Anterior cingulate cortex (tissue), 58 donors: ENCODE results near the gene KEL.

Source experiments
- DNase-seq, 58 donors: peaks; one replicate each; lab custom pipeline; 2025; lab: John Stamatoyannopoulos, UW

Gene KEL

DNA sequence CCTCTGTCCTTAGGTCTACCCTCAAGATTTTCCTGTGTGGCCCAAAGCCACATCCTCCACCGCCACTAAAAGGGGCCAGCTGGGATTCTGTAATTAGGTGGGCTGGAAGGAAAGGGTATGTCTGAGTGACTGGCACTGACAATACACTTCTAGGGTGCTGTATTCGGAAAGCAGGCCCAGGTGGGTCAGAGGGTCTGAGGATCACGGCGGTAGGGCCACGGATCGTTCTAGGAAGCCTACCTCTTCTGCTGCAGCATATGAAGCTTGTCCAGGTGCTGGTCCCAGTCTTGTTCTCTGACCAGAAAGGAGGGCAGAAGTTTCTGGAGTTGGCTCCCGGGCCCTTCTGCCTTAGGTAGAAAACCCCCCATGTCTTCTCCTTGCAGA lies 29.1 kb downstream of the KEL start:
- no peak for DNase-seq

DNA sequence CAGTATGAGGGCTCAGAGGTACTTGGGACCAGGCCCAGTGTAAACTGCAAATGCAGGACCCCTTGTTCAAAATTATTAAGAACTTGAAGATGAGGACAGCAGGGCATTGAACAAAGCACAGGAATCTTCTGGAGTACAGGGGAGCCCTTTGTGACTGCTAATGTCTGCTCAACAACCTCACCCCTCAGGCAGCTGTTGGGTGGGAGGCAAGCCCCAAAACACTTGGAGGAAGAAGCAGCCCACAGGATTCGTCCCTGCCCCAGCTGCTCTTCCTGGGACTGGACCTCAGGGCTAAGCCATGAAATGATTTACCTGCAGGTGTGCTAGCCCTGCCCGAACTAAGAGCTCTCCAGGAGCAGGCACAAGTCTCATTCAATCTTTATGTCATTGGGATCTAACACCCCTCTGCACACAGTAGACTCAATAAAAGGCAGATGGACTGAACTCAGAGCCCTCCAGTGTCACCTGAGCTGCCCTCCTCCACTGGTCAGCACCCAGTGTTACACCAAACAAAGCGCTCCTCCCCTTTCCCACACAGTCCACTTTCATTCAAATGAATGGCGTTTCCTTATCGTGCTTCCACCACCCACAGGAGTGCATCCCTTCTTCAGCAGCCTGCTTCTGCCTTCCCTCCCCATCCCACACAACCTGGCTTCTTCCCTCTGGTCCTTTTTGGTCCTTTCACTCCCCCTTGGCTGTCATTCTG lies 29.6 kb downstream of the KEL start:
- DNase-seq: no peak

DNA sequence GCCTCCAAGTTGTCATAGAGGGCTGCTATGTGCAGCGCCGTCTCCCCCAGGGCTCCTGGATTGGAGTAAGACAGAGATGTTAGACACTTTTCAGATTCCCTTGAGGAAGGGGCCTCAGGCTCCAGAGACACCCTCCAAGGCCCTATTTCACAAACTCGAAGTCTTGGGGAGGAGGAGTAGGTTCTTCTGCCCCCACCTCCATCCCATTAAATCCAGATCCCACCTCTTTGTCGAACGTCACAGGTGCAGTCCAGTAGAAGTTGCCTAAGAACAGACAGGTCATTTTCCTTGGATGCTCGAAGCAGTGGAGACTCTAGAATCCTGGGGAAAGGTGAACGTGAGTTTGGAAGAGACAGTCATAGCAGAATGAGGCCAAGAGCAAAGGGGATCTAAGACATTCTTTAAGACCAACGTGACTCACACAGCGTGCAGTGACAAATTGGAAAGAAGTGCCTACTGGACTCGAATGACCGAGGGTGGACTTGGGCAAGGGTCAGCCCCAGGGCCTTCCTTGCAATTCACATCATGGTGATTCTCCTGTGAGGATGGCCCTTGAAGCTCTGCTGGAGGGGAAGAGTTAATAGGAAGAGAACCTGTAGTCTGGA lies 31.9 kb downstream of the KEL start:
- DNase-seq: no peak

DNA sequence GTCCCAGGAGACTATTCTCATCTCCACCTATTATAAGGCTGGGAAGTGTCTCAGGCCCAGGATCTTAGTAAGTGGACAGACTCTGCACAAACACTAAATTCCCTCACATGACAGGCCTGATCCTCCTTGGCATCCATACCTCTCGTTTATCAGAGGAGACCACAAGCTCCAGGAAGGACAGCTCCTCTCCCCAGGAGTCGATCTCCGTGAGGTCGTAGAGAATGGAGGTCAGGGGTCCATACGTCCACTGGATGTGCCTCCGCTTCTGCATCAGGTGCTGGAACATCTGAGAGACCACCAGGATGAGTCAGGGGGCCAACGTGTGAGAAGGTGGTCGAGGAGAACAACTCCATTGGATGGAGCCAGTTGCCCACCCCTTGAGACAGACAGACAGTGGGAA lies 34.2 kb downstream of the KEL start:
- no peak for DNase-seq

DNA sequence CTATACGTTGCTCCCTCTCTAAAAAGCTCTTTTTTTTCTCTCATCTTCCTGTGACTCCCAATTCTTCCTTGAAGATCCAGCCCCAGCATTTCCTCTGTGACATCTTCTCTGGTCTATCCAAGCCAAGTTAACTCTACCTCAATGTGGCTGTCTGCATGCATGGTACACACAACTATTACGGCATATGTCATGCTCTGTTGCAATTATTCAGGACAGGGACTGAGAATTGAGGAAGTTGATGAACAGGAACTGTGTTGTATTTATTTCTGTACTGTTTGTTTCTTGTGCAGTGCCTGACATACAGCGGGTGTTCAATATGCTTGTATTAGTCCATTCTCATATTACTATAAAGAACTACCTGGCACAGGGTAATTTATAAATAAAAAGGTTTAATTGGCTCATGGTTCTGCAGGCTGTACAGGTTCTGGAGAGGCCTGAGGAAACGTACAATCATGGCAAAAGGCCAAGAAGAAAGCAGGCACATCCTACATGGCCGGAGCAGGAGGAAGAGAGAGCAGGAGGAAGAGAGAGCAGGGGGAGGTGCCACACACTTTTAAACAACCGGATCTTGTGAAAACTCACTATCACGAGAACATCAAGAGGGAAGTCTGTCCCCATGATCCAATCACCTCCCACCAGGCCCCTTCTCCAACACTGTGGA lies 34.9 kb downstream of the KEL start:
- DNase-seq: no peak

DNA sequence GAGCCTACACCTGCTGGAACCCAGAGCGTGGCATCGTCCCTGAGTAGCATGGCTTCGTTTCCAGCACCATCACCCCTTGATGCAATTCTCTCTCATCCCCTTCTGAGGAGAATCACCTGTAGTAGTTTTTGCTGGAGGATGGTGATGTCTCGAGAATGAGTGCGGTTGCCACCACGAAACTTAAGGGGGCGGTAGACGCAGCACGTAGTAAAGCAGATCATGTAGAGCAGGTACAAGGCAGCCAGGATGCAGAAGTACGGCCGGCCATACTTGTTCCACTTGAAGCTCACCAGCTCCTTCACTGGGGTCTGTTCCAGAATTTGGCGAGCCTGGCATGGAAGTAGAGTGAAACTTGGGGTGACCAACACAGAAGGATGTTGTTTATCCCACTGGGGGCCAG lies 36.8 kb downstream of the KEL start:
- DNase-seq: no peak

DNA sequence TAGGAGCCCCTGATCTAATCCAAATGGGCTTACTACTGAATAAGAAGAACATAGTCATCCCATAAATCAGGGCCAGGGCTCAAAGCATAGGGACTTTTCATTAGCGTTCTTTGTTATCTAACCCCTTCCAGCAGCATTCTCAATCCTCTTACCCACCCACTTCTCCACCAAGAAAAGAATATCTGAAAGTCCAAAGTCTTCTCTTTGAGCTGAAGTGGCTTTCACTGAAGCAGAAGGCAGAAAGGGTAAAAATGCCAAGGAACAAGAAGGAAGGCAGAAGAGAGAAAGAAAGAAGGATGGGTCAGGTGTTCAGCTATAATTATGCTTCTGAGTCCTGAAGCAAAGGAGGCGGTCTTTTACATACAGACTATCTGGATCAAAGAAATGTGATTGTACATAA lies 38.8 kb downstream of the KEL start:
- no peak for DNase-seq

DNA sequence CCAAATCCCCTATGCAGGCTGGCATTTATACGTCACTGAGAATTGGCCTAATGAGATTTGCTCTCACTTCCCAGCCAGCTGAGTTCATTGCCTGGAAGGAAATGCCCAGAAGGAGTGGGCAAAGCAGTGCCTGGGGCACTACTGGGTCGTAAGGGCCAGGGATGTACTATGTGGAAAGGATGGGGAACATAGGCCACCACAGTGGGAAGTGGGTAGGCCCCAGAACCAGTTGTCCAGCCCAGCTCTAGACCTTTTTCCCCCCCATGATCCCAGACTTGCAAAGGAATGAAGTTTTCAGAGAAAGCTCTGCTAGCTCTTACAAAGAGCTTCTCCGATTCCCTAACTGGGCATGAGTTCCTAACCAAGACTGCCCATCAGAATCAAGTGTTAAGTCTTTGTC lies 42.5 kb downstream of the KEL start:
- no peak for DNase-seq

DNA sequence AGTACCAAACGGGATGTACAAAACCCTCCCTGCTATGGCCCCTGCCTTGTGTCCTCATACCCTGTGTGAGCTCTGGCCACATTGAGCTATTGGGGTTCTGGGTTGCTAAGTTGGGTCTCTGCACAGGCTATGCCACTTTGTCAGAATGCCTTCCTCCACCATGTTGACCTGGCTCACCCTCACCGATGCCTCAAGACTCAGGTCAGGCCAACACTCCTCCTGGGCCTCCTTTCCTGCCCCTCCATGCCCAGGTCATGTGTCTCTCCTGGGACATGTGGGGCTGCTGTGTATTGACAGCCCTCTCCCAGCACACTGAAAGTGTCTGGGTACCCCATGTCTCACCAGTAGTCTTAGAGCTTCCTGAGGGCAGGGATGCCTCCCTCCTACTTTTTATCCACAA lies 43.3 kb downstream of the KEL start:
- no peak for DNase-seq

DNA sequence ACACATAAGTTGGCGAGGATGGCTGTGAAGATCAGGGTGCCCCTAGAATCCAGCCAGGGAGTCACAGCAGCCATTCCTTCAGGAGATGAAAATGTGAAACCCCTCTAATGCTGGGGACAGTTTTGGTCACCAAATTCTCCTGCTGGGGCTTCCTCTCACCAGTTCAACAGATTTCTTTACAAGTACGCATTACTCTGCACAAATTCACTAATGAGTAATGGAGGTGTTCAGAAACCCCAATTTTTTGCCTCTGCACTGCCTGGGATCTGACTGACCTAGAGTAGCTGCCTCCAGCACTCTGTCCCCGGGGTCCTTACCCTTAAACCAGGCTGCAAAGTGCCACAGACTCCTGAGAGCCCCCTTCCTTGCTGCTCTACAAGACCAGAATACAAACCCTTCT lies 44.7 kb downstream of the KEL start:
- no peak for DNase-seq

DNA sequence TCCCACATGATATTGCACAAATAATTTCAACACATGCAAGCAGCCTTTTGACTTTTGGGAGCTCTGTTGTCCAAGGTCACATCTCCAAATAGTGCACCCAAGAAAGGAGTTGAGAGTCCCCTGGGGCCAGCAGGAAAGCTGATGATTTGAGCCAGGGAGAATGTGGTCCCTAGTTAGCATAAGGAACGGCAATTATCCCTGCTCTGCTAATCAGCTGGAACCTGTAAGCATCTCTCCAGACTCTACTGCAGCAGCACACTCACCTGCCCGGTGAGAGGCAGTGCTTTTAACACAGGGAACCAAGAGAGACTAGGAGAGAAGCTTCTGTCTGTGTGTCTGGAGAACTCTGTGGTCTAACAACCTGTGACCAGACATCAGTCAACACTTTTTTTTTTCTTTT lies 45.7 kb downstream of the KEL start:
- DNase-seq: no peak

DNA sequence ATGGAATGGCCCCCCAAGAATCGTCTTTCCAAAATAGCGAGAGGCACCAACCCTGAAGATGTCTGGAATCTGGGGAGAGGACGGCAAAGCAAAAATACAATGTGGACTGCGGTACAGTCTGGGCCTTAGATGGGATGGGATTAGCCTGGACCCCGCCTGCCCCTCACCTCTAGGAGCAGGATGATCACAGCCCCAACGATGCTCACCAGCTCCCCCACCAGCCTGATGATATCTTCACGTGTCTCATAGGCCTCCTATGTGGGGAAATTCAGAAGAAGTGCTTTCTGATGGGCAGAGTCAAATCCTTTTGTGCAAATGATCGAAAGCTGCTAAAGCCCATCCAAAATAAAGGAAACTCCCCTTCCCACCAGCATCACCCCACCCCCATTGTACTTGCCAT lies 46.8 kb downstream of the KEL start:
- DNase-seq: no peak

DNA sequence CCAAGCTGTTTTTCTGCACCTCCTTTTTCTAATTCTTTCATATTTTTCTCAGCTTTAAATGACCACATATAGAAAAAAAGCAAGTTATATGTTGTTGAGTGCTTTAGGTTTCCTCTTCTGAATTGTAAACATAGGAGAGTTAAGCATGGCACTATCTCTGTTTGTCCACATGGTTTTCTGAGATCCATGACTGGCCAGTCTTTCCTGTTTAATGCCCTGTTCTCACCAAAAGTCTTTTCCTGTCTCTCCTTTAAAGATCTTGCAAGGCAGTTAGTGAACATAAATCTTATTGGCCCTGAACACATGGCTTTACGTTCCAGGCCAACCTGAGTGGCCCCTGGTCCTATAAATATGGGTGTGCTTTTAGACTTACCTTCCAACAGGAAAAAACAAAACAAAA lies 48.0 kb downstream of the KEL start:
- no peak for DNase-seq

DNA sequence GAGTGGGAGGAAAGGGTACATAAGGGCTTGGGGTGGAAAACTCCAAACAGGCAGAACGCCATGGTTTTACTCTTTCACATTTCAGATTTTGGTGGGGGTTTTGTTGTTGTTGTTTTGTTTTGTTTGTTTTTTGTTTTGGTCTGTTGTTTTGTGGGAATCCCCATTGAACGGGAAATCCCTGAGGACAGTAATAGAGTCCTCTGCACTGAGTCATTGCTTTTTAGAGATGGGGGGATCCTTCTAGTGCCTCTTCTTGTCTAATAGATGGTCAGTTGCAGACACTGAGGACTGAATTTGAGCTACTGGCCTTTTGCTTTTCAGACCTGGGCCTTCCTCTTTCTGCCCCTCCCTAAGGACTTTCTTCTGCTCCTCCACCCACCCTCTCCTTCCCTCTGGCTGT lies 48.6 kb downstream of the KEL start:
- DNase-seq: no peak

DNA sequence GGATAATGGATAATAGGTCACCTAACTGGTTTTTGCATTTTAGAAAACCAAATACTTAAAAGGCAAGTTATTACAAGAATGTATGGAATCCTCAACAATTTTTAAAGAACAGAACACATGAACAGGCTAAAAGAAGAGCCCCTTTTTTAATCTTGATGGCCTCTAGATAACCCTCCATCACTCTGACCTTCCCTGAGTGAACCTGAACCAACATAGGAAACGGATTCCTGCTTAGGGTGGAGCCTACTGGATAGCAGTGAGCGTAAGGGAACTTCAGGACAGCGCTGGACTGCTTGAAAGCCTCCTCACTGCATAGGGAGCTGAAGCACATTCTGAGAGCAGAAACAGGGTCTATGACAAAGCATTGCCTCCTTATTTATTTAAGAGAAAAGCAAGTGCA lies 49.1 kb downstream of the KEL start:
- no peak for DNase-seq

DNA sequence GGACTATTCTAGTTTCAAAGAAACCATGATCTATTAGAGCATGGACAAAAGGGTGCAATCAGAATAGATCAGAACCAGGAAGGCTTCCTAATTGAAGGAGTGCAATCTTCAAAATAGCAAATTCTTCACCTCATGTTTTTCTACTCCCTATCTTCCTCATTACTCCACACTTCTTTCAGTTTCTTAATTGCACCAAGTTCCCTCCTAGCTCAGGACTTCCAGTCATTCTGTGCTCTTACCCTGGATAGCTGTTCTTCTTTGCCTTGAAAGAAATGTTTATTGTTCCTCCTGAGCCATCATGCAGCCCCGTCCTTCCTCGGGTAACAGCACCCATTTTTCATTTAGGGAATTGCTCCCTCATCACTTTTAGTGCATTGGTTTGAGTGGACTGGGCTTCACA lies 51.7 kb downstream of the KEL start:
- DNase-seq: no peak

DNA sequence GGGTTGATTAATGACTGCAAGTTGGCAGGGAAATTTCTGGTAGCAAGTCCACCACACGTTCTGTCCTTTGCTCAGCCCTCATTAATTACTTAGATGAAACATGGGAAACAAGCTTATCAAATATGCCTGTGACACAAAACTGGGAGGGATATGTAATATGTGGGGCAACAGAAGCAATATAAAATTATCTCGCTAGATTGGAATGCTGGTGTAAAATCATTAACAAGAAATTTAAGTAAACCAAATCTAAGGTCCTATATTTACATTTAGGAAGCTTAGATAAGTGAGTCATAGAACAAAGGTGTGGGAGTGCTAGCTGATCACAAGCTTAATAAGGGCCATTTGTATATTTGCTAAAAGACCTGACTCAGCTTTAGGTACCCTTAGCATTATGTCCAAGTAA lies 52.1 kb downstream of the KEL start:
- no peak for DNase-seq

DNA sequence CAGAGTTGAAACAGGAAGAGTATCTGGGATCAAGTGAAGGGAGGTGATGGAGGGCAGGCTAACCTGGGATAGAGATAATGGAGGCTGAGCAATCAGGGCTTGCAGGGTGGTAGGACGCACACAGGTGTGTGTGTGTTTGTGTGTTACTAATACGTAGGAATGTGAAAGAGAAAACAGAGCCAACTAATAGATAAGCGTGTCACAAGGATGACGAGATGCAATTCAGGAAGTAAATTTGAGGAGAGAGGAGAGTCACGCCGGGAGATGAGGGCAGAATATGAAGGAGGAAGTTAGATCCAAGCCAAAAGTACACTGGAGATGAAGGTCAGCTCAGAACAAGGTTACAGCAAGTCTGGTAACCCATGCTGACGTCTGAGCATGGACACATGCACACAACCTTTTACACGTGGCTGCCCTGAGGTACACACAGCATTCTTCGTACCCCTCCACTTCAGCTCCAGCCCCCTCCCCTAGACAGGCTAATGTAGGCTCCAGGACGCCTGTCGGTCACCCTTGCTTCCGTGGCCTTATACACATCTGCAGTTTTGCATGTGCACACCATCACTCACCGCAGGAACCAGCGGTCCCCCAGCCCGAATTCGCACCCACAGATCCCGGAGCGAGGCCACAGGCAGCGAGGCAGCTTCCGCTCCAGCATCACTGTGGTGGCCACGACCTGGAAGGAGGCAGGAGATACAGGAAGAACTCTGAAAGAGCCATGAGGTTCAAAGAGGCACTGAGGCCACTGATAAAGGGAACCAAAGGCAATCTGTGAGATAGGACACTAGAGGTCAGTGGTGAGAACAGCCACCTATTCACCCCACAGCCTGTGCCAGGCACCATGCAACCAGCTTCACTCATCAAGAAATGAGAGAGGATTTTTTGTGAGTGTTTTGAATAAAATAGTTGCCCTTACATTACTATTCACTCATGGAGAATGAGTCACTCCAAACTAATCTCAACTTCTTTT lies 53.0 kb downstream of the KEL start:
- DNase-seq: peak in 2 of 58 donors; percentile 1 to 8

DNA sequence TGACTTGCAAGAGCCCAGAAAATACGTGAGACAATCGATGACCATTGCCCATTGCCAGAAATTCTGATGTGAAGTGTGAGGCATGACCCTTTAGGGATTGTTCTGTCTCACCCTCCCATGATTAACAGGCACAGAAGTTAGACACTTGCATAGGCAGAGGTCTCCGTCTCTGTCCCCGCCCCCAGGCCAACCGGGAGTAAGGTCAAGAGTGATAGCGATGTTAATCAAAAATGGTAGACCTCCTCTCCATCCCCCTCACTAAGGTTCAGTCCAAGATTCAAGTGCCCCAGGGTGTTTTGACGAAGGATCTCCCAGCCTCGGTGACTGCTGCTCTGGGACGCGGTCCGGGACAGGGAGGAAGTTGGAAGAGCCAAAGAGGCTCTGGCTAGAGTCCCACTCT lies 53.9 kb downstream of the KEL start:
- DNase-seq: no peak

DNA sequence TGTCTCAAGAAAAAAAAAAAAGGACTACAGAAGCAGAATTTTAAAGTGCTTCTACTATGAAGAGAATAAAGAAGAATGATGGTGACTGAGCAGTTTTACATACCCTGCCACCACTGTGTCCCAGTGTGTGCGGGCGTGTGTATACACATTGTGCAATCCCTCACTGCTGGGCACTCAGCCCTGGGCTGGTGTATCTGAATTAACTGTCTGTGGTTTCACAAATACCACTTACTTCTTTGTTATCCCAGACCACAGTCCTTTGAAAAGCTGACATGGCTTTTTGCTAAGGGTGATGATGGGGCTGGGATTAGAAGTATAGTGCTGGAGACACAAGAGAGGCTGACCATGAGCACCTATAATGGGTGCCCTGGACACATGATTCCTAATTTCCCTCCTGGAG lies 55.5 kb downstream of the KEL start:
- DNase-seq: no peak

DNA sequence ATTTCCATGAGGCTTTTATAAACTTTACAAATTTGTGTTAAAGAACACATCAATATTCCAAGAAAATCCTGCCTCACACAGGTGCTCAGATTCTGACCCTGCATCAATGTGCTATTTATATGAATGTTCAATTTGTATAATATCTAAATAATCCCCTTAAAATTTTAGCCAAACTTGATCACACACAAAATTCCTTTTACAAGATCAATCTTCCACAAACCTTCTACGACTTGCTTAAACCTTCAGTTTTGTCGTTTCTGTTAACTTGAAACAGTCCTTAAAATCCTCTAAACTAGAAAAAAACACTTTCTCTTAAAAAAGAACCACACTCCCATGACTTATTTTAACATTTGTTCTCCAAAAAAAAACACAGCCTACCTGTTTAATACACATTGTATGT lies 56.4 kb downstream of the KEL start:
- DNase-seq: no peak
